Limb (tissue), 2 donors: ENCODE data around the gene ADH6.
"Not testable (repeated sequence)": the region's sequence is repeated elsewhere in the genome, so short reads cannot be mapped to it uniquely, and the experiment has no call there.

Experiments used
- DNase-seq, 2 donors: peaks; one replicate each; pipeline ENCODE4 v3.0.0-alpha.2; 2016; ENCODE audit errors: extremely low spot score in 2 of 2

ADH6 gene

GRCh38 chr4:99190336-99190735 is 28.7 kb downstream of the ADH6 start:
- DNase-seq: no peak

DNA sequence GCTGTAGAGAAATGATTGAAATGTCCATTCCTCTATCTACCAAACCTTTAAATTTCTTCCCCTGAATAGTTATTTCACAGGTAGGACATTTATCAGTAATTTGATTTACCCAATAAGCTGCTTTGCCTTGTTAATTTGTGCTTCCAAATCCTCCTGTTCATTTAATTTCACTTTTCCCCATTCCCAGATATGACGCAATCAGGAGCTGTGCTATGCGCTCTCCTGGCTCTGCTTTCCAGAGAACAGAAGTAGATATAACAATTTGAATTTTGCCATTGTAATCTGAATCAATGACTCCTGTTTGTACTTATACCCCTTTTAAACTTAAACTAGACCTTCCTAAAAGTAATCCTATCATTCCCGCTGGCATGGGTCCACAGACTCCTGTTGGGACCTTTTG is 29.1 kb downstream of the ADH6 start:
- DNase-seq: not testable (repeated sequence)

DNA sequence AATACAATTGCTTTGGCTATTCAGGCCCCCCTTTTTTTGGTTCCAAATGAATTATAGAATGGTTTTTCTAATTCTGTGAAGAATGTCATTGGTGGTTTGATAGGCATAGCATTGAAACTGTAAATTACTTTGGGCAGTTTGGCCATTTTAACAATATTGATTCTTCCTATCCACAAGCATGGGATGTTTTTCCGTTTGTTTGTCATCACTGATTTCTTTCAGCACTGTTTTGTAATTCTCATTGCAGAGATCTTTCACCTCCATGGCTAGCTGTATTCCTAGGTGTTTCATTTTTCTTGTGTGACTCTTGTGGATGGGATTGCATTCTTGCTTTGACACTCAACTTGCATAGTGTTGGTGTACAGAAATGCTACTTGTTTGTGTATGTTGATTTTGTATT is 33.0 kb downstream of the ADH6 start:
- no peak for DNase-seq

DNA sequence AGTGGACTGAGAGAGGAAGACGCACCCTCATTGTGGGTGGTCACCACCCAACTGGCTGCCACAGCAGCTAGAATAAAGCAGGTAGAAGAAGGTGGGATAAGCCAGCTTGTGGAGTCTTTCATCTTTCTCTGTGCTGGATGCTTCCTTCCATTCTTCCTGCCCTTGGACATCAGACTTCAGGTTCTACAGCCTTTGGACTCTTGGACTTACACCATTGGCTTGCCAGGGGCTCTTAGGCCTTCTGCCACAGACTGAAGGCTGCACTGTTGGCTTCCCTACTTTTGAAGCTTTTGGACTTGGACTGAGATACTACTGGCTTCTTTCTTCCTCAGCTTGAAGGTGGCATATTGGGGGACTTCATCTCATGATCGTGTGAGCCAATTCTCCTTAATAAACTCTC is 33.5 kb downstream of the ADH6 start:
- no peak for DNase-seq

DNA sequence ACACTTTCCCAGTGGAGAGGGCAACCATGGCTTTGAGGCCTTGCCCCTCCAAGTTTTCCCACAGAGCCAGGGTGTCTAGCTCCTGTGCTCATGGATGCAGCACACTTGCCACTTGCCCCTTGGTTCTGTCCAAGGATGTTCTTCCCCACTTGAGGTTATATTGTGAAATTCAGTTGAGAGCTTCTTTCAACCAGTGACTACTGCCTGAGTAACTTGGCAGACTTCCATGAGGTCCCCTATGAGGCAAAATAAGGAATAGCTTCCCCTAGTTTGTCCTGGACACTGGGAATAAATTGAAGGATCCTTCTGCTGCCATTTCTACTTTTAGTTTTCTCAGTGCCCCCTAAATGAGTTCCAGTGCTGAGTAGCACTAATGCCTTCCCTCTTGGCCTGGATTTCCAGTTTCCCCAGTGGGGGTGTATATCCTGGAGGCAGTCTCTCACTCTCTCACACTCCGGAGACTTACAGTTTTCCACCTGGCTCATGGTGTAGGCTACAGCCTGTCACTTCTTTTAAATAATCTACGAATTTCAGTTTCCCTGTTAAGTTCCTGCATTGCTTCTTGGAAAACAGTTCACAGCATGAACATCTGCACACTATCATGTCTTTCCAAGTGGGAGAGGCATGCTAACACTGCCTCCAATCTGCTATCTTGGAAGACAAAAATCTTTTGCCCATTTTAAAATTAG is 38.5 kb downstream of the ADH6 start:
- DNase-seq: peak in 1 of 2 donors; percentile 13

- no peak for DNase-seq
These were observed 39.4 kb downstream of the ADH6 start for GRCh38 chr4:99179626-99180025.

DNA sequence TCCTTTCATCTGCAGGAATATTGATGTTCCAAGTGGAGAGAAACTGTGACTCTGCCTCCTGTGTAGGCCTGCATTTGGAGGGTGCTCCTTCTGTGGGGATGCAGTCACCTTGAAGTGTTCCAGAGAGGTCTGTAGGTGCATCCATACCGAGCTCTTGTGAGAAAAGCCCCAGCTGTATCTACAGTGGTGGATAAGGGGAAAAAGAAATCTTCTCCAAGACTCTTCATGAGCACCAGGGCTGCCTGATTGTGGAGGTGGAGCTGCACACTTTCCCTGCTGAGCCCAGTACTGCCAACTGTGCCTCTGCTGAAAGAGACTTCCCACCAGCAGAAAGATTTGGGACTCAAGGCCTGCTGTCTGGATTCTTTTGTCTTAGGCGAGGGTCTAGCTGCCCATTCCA is 39.9 kb downstream of the ADH6 start:
- DNase-seq: no peak

- no peak for DNase-seq
These were observed 52.5 kb downstream of the ADH6 start for GRCh38 chr4:99166544-99166943.

DNA sequence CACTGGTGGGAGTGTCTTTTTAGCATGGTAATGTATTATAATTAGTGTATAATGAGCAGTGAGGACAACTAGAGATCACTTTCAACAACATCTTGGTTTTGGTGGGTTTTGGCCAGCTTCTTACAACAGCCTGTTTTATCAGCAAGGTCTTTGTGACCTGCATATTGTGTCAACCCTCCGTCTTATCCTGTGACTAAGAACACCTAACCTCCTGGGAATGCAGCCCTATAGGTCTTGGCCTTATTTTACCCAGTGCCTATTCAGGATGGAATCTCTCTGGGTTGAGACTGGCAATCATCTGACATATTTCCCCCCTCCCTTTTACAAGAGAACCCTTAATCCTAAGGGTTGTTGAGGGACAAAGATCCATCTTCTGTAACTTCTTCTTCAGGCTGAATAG is 53.1 kb downstream of the ADH6 start:
- DNase-seq: no peak

- no peak for DNase-seq
These were observed 57.5 kb downstream of the ADH6 start for GRCh38 chr4:99161373-99162099.

DNA sequence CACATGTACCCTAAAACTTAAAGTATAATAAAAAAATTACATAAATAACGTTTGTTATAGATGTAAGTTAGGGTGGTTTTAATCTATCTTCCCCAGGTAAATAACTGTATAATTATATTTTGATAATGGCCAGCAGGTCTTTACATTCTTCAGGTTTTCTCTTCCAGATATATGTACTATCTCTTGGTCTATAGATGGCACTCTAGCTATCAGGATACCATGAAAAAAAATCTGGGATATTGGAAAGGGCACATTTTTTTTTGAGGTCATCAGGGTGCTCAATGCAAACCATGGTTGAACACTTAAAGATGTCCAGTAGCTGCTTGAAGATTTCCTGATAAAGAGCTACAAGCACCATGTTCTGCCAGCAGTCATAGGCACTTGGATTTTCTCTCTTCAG is 59.3 kb downstream of the ADH6 start:
- no peak for DNase-seq

DNA sequence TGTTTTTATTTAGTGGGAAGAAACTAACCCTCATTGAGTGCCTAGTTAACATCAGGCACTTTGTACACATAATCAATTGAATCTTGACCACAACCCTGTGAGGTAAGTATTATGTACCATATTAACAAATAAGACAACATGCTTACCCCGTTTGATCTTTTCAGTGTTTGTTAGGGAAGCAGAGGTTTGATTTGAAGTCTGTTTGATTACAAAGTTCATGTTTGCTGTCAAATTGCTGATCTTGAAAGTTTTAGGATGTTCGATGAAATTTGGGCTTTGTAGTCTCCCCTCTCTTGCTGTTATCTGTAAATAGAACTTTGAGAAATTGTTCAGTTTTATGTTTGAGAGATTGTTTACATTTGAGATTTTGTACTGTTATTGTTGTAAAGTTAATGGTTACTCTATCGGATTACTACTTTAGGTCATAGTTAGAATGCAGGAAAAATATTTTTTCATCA is 61.5 kb downstream of the ADH6 start:
- no peak for DNase-seq

- no peak for DNase-seq
These were observed 62.1 kb downstream of the ADH6 start for GRCh38 chr4:99156992-99157391.

DNA sequence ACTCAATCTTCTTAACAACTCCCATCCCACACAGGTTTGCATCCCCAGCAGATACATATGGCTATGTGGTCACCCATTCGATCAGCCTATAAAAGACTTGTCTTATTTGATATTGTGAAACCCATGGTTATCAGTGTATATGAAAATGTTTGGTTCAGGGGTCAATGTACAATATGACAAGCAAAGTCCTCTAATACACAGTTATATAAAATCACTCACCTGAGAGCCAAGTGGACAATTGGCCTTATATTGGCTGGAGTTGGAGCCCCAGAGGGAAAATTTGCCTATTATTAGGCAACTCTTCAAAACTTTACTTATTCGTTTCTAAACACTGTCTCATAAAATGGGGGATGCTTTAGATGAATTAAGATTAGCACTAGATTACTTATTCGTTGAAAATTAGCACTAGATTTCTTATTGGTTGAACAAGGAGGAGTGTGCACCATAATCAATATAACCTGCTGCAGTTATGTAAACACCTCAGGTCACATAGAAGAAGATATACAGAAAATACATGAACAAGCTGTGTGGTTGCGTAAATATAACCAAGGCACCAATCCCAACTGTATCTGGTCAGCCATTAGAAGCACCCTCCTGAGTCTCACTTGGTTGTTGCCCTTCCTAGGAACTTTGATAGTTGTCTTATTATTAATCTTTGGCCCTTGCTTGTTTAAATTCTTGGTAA is 64.2 kb downstream of the ADH6 start:
- DNase-seq: no peak
